ACC112 (cell line): ENCODE results near the gene TMEM80.

Experiments
- H2AFZ ChIP-seq: fragments of 200-600 bp; sonication (generic); one replicate; pipeline ENCODE4 v1.6.0; 2017; ENCODE audit warnings: antibody characterized with exemption, low read length; ENCODE audit not compliant: unreplicated experiment
- H3K27ac ChIP-seq: fragments of 200-600 bp; sonication (generic); 2 replicates; pipeline ENCODE4 v1.5.1; 2014; ENCODE audit warnings: low read depth, mild to moderate bottlenecking, antibody characterized with exemption, low read length, moderate library complexity
- H3K27me3 ChIP-seq: fragments of 200-600 bp; sonication (generic); 2 replicates; pipeline ENCODE4 v1.6.1; 2014; ENCODE audit warnings: mild to moderate bottlenecking, antibody characterized with exemption, low read length, moderate library complexity, mixed read lengths; ENCODE audit not compliant: insufficient read depth
- H3K36me3 ChIP-seq: fragments of 200-600 bp; sonication (generic); 2 replicates; pipeline ENCODE4 v1.6.1; 2016; ENCODE audit warnings: mild to moderate bottlenecking, antibody characterized with exemption, low read length, moderate library complexity, mixed read lengths; ENCODE audit not compliant: insufficient read depth
- H3K4me1 ChIP-seq: fragments of 200-600 bp; sonication (generic); one replicate; pipeline ENCODE4 v1.6.1; 2016; ENCODE audit warnings: low read length, mixed read lengths; ENCODE audit not compliant: insufficient read depth, unreplicated experiment, control insufficient read depth
- H3K4me3 ChIP-seq: fragments of 200-600 bp; sonication (generic); 2 replicates; pipeline ENCODE4 v1.5.1; 2014; ENCODE audit warnings: mild to moderate bottlenecking, low read depth, low read length
- H3K79me2 ChIP-seq: fragments of 200-600 bp; sonication (generic); one replicate; pipeline ENCODE4 v1.6.0; 2016; ENCODE audit warnings: low read length; ENCODE audit not compliant: control insufficient read depth, unreplicated experiment, insufficient read depth

The TMEM80 gene

DNA sequence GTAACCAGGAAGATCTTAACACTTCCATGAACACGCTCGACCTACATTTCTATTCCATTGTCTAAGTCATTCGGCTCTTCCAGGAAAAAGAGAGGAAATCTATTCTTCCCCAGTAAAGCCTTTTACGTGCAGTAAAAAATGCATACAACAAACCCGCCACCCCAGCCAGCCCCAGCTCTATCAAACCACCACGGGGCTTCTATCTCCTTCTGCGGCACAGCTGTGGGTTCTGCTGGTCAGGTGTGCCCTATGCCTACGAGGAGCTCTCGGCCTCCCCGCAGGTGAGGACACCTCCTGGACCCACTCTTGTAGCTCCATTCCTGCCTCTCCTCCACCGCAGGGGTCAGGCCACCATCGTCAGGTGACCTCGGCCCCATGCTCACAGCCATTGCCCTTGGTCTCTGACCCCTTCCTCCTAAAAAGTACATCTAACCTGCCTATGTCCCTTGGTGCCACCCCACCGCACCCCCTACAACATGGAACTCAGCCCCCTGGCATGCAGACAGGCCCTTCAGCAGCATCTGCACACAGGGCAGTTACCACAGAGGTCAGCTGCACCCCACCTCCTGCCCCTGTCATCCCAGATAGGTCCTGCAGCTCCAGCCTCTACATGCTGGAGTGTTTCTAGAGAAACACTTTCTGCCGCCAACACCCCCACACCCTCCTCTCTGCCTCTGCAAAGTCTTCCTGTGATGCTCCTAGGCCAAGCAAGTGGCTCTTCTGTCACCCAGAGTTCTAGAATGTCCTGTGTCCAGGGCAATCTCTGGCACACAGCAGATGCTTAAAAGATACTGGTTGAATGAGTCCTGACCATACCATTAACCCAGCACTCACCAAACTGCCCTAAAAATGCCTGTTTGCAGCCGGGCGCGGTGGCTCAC is 3.7 kb upstream of the TMEM80 start:
- H2AFZ ChIP-seq = no peak overlapping the region
- H3K4me1 ChIP-seq = peaks cover 9% of the 10 kb centered on the region
- H3K4me3 ChIP-seq = no peak overlapping the region
- H3K36me3 ChIP-seq = peaks cover 10% of the 10 kb centered on the region; the same call in 1 of the 2 replicates
- H3K27me3 ChIP-seq = no peaks in the 10 kb centered on the region
- peaks cover 42% of the 10 kb centered on the region for H3K79me2 ChIP-seq
- no peak overlapping the region for H3K27ac ChIP-seq

DNA sequence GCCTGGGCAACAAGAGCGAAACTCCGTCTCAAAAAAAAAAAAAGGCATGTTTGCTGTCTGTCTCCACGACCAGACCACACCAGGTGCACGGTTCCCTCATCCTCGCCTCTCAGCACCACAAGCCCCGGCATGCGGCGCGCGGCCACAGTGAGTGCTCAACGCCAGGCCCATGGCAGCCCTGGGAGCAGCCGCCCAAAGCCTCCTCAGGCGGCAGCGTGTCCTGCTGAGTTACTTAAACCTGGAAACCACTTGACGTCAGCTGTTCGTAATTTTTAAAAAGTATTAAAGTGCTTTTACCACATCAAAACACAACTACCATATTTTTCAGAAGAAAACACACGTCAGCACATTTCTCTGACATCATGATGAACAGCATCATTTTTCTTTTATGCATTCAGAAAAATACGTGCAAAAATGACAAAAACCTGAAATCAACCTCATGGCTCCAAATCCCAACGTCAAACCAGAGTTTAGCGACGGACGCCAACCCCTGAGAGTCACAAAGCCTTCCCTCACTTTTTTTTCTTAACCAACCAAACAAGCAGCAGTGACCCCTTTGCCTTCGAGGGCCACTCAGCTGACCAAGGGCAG is 2.7 kb upstream of the TMEM80 start:
- H3K4me3 ChIP-seq = peak overlapping the region; percentile 76

GRCh38 chr11:693415-693831 is 2.2 kb upstream of the TMEM80 start:
- no peak overlapping the region for H2AFZ ChIP-seq
- H3K4me3 ChIP-seq = peak overlapping the region; percentile 76
- H3K36me3 ChIP-seq = peaks cover 4% of the 10 kb centered on the region; the same call in 1 of the 2 replicates
- no peaks in the 10 kb centered on the region for H3K27me3 ChIP-seq
- peaks cover 22% of the 10 kb centered on the region for H3K4me1 ChIP-seq
- peaks cover 47% of the 10 kb centered on the region for H3K79me2 ChIP-seq
- H3K27ac ChIP-seq = no peak overlapping the region

More for the DNA sequence above, 2.7 kb upstream of the TMEM80 start:
- Histone ChIP-seq H3K36me3 (peaks cover 8% of the 10 kb centered on the region; the same call in 1 of the 2 replicates), H3K27ac (no peak overlapping the region), H2AFZ (no peak overlapping the region), H3K79me2 (peaks cover 47% of the 10 kb centered on the region), H3K4me1 (peaks cover 17% of the 10 kb centered on the region), H3K27me3 (no peaks in the 10 kb centered on the region)

- no peak overlapping the region for H2AFZ ChIP-seq
- H3K36me3 ChIP-seq = peaks cover 4% of the 10 kb centered on the region; the same call in 1 of the 2 replicates
- H3K27ac ChIP-seq = no peak overlapping the region
- H3K79me2 ChIP-seq = peaks cover 47% of the 10 kb centered on the region
- peaks cover 24% of the 10 kb centered on the region for H3K4me1 ChIP-seq
- peak overlapping the region; percentile 76 for H3K4me3 ChIP-seq
- H3K27me3 ChIP-seq = no peaks in the 10 kb centered on the region
These were observed 1.6 kb upstream of the TMEM80 start for GRCh38 chr11:693887-694562.

DNA sequence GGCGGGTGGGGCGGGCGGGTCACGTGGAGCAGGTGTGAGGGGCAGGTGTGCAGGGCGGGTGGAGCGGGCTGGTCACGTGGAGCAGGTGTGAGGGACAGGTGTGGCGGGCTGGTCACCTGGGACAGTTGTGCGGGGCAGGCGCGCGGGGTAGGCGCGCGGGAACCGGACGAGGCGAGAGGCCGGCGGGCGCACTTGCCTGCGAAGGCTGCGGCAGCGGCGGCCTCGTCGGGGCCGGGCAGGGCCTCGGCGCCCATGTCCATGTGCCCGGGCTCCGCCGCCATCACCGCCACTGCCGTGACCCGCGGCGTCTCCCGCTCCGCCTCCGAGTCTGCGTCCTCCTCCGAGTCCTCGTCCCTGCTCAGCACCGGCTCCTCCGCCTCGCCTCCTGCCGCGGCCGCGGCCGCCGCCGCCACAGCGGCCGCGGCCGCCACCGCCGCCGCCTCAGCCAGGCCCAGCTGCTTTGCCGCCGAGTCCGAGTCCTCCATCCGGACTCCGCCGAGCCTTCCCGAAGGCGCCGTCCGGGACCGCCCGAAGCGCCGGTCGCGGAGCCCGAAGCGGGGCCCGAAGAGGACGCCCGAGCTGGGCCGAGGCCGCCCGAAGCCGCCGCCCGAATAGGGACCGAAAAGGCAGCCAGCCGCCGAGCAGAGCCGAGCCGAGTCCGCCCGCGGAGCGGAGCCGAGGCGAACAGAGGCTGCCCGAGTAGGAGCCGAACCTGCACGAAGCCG is 891 bp upstream of the TMEM80 start, which contains the start of gene DEAF1:
DEAF1 (minus strand) TSS at position 660 of the 725 bp plus-strand sequence; CDS start at position 485, 175 bp downstream.
- peaks cover 1% of the 10 kb centered on the region; the same call in 1 of the 2 replicates for H3K36me3 ChIP-seq
- peak within 1 kb of the TSS; percentile 76 for H3K4me3 ChIP-seq
- H3K27me3 ChIP-seq = no peaks in the 10 kb centered on the region
- H3K79me2 ChIP-seq = peaks cover 47% of the 10 kb centered on the region
- H3K4me1 ChIP-seq = peaks cover 24% of the 10 kb centered on the region
- H3K27ac ChIP-seq = peak within 1 kb of the TSS; percentile 96
- peak within 1 kb of the TSS; percentile 67 for H2AFZ ChIP-seq

GRCh38 chr11:695288-695537 is 403 bp upstream of the TMEM80 start:
- Histone ChIP-seq H3K4me1 (peaks cover 24% of the 10 kb centered on the region), H3K36me3 (no peaks in the 10 kb centered on the region), H3K79me2 (peaks cover 47% of the 10 kb centered on the region), H3K27ac (peak overlapping the region; percentile 96), H3K27me3 (no peaks in the 10 kb centered on the region), H2AFZ (peak overlapping the region; percentile 65), H3K4me3 (peak overlapping the region; percentile 76)

- Histone ChIP-seq H3K79me2 (peaks cover 36% of the 10 kb centered on the region), H3K36me3 (0 out of 2 replicates have a peak, but pooled peaks cover 4% of the 10 kb centered on the region), H3K27me3 (no peaks in the 10 kb centered on the region), H3K4me1 (peaks cover 24% of the 10 kb centered on the region), H3K4me3 (peak overlapping the region; percentile 76), H2AFZ (no peak overlapping the region), H3K27ac (peak overlapping the region; percentile 96)
These were observed 1.4 kb downstream of the TMEM80 start for GRCh38 chr11:696955-697491.

- Histone ChIP-seq H3K4me1 (peaks cover 29% of the 10 kb centered on the region), H3K36me3 (0 out of 2 replicates have a peak, but pooled peaks cover 6% of the 10 kb centered on the region), H3K27me3 (no peaks in the 10 kb centered on the region), H3K4me3 (peak overlapping the region; percentile 76), H3K79me2 (peaks cover 28% of the 10 kb centered on the region), H3K27ac (peak overlapping the region; percentile 96), H2AFZ (no peak overlapping the region)
These were observed 2.2 kb downstream of the TMEM80 start for GRCh38 chr11:697811-698311.

DNA sequence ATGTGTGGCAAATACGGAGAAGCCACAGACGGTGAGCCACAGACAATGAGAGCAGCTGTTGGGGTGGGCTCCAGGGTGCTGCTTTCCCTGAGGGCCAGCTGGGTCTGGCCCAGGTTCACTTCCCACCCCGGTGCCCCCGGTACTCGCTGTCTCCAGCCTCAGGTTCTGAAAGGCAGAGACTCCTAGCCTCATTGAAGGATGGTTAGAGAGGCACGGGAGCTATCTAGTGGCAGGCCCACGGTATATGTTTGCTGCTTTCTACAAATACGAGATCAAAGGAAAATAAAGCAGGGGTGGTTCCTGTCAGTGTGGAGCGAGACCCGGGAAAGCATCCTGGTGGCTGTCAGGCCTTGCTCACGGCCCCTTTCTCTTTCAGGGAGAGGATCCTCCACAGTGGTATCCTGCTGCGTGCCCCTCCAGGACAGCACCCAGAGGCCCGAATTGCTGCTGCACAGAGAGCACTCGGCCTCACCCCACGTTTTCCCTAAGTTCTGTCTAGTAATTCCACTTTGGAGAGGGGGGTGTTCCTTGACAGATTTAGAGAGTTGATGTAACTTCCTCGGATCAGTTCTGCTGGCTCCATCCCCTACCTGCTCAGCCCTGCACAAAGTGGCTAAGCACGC is 3.0 kb downstream of the TMEM80 start:
- H3K27ac ChIP-seq = no peak overlapping the region
- H3K27me3 ChIP-seq = no peaks in the 10 kb centered on the region
- H3K79me2 ChIP-seq = peaks cover 21% of the 10 kb centered on the region

More for the DNA sequence above, 3.0 kb downstream of the TMEM80 start:
- Histone ChIP-seq H3K4me3 (no peak overlapping the region), H3K36me3 (0 out of 2 replicates have a peak, but pooled peaks cover 6% of the 10 kb centered on the region), H2AFZ (no peak overlapping the region), H3K4me1 (peaks cover 29% of the 10 kb centered on the region)
